Tongue (tissue), 2 donors: ENCODE data around the gene AKT1. TPM values are rescaled to one million over a fixed set of nuclear protein-coding genes. Genes with fewer than 3 reads are reported as not detected.

Experiments
- DNase-seq: peaks from one replicate; pipeline ENCODE4 v3.0.0-alpha.2; 2015
- total RNA-seq: library from RNA; depleted of rRNA; stranded (reverse); fragments of >200 nt; gene quantifications from one replicate; pipeline ENCODE4 v1.2.3, GENCODE V29; 2014

Gene AKT1
- total RNA-seq, 1 donor from 2014 or later, result 198 TPM

DNA sequence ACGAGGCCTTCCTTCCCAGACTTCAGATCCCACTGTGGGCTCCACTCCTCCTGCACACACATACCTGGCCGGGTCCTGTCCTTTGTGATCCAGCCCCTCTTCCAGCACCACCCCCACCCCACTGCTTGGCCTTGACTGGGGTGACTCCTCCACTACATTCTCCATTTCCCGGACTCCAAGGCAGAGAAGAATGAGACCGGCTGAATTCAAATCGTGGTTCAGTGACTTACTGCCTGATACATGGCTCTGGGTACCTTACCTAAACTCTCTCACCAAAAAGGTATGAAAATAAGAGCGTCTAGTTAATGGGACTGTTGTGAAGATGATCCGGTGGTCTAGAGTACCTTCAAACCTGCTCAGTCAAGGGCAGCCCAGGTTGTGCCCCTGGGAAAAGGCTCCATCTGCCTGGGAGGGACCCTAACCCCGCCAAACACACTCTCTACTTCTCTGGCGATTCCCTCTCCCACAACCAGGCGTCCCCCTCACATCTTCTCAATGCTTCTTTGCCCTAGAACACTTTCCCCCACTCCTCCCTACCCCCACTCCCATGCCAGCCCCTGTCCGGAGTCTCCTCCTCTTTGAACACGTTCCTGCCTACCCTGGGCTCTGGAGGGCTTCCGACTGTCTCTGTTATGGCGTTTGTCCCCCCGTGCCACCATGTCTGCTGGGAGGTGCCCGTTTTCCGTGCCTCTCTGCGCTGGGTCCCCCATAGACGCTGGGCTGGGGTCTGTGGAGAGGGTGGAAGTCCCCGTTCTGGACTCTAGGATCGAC, 3.9 kb upstream of the AKT1 start:
- peak; percentile 83 for DNase-seq

DNA sequence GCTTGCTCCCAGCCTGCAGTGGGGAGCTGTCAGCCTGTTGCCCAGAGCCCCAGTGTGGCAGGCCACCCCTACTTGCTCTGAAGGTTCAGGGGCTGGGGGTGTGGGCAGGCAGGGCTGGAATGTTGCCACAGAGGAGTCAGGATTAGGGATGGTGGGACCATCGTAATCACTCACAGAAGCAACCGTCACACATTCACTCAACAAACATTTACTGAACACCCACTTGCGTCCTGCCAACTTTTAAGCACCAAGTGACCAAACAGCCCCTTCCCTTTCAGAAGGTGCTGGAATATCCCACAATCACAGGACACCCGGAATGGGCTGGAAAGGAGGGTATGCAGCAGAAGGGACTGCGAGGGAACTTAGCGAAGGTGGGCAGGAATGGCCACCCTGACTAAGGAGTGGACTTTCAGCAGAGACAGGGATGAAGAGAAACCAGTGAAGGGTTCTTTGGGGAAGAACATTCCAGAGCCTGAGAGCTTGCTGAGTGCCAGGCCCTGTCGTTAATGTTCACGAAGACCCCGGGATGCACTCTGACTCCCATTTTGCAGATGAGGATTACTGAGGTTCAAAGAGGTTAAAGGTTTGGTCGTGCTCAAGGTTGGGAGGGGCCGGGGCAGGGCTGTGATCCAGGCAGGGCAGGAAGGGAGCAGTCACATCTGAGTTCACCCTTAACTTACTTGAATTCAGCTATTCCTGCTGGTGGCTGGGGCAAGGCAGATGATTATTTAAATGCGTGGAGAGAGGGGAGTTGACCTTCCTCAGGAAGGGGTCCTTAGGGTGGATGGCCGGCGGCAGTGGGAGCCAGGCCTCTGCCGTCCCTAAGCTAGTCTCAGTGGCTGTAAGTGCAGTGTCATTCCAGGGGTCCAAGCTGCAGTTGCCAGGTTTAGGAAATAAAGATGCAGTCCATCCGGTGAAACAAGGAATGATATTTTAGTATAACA, 3.0 kb upstream of the AKT1 start:
- DNase-seq, result no peak

DNA sequence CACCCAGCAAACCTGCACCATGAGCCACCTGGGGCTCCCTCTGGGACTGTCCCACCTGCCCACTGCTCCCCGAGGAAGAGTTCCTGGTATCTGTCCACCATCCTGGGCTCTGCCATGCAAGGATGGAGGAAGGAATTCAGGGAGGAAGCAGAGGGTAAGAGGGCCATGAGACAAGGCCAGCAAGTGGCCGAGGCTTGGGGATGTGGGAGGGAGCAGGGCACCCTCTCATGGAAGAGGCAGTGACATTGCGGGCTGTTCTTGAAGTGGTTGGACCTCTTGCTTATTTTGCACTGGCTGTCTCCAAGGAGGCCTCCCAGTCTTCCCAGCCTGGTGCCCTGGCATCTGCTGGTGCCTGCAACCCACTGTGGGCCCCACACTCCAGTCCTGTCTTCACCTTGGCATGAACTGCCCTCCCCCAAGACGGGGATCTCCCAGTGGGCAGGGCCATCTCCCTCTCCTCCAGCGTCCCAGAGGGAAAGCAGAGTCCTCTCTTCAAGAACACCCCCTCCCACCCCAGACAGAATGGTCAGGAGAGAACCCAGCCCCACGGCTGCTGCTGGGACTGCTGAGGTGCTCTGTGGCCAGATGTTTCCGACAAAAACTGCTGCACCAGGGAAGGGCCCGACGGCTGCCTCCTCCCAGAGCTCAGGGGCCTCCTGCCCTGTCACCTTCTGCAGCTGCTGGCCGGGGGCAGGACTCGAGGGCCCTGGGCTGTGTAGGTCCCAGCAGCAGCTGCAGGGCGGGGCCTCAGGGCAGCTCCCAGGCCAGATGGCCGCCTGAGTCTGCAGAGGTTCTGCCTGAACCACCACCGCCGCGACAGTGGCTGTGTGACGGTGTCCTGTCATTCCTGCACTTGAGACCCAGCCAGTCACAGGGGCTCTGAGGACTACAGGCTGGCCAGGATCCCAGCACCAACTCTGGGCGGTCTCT, 1.8 kb upstream of the AKT1 start:
- DNase-seq, result peak; percentile 88

GRCh38 chr14:104796687-104797081, 1.1 kb upstream of the AKT1 start:
- no peak for DNase-seq

DNA sequence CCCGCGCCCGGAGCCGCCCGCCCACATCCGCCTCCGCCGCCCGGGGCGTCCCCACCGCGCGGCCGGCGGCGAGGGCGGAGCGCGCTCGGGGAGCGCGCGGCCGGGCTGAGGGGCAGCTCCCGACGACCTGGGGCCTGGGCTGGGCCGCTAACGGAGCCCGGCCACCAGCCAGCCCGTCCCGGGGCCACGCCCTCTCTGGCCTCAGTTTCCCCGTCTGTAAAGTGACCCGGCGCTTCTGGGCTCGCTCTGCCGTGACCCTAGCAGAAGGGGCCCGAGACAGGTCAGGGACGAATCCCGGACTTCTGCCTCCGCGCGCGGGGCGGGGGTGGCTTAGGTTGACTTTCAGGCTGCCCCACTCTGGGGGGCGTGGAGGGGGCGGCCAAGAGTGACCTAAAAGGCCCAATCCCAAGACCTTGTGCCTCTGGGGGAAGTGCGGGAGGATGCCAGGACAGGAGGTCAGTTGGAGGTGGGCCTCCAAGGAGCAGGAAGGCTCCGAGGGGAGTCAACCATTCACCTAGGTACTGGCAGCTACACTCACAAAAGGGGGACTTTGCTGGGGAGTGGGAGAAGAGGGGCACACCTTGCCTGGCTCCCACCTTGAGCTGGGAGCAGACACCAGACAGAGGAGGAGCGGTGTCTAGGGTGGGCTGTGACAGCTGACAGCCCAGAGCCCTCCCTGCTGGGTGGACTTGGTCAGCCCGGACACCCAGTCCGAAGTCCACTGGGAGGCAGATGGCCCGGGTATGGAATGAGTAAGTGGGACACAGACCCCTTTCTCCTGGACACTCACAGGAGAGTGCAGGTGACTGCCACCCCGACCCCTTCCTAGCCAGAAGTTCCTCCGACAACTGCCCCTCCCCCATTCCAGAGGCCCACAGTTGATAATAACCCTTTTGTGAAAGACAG, 486 bp upstream of the AKT1 start:
- DNase-seq, result peak; percentile 74

- DNase-seq, result peak; percentile 22
These were observed 936 bp downstream of the AKT1 start for GRCh38 chr14:104794631-104794992.

- DNase-seq, result peak; percentile 81
These were observed 1.4 kb downstream of the AKT1 start for GRCh38 chr14:104794099-104794498.

GRCh38 chr14:104793703-104793959, 1.9 kb downstream of the AKT1 start:
- no peak for DNase-seq

GRCh38 chr14:104792945-104793702, 2.4 kb downstream of the AKT1 start:
- DNase-seq, result no peak

GRCh38 chr14:104792101-104792884, 3.3 kb downstream of the AKT1 start:
- DNase-seq, result no peak

DNA sequence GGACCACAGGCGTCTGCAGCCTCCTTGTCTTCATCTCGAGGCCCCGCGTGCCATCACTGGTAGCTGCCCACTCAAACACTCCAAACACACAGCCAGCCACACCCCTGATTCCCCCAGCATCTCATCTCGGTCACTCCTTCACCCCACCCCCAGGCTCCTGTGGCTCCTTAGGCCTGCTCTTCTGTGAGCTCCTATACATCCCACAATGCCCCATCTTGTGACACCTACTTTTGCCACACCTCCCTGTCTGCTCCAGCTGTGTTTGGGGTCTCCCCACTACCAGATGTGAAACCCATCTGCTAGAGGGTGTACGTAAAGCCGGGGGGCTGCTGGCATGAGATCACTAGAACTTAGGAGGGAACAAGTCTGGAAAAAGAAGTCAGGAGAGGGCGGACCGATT, 4.1 kb downstream of the AKT1 start:
- DNase-seq, result no peak

DNA sequence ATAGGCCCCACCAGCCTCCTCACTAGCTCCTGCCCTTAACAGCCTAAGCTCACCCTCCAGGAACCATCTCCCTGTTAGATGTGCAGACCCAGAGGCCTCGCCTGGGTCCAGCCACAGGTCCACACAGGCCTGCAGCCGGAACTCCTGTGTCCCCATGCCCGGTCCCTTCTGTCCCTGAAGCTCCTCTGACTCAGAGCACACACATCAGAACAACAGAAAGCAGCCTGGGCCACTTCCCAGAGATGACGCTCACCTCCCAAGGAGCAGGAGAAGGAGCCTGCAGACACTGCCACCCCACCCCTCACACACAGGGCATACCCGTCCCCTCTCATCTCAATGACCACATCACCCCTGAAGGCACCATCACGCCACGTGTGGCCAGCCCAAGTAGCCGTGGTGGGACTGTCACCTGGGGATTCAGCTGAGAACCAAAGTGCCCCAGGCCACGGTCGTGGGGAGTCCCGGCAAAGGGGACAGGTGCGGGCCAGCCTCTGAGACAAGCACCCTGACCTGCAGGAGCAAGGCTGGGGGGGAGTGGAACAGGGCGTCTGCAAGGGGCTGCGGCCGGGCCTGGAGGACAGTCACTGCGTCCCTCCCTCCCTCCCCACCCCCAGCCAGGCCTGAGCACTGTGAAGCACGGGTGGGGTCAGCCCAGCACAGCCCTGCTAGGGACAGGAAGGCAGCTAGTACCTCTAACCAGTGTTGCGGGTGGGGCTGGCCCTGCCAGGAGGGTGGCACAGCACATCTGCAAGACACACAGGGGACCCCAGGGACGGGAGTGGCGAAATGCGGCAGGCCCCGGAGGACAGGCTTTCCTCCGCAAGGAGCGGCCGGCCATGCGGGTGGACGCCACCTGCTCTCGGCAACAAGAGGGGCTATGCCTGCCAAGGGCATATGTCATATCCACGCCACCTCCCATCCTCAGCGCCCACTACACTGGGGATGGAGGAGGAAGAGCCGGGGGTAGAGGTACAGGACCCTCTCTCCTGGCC, 5.5 kb downstream of the AKT1 start:
- DNase-seq, result no peak

GRCh38 chr14:104788873-104789663, 6.5 kb downstream of the AKT1 start:
- DNase-seq, result no peak

GRCh38 chr14:104788161-104788818, 7.3 kb downstream of the AKT1 start:
- DNase-seq, result no peak

DNA sequence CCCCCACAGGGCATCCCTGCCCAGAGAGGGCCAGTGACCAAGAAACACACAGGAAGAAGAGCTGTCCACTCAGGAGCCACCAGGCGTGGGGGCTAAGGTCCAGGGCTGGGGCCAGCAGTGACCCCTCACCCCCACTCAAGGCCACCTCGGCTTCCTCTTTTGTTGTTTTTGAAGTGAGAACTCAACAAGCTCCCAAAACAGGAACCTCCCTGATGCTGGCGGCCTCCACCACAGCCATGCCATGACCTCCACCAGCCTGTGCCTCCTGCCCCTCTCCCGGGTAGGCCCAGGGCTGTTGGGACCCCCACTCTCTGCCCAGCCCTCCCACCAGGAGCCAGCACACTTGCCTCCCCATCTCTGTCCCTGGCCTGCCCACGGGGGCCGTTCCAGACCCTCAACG, 7.8 kb downstream of the AKT1 start:
- DNase-seq, result no peak

GRCh38 chr14:104786726-104787675, 8.5 kb downstream of the AKT1 start:
- no peak for DNase-seq
